Cardiac muscle cell (in vitro differentiated cells and primary cell): ENCODE measurements around the gene PCBD2. TPM values are rescaled to one million over a fixed set of nuclear protein-coding genes. Genes with fewer than 3 reads are reported as not detected.

Source experiments
- DNase-seq, 2 donors: peaks; one replicate each; pipeline versions ENCODE4 v3.0.0 to v3.0.0-alpha.2; 2010 to 2017; ENCODE audit warnings: low read depth in 1 of 2, low spot score in 1 of 2
- H3K27ac ChIP-seq: fragments of 200-600 bp; sonication (generic); 2 replicates; pipeline ENCODE4 v1.5.1; 2016
- H3K27me3 ChIP-seq: fragments of 200-600 bp; sonication (generic); 2 replicates; pipeline ENCODE4 v1.6.0; 2016; ENCODE audit warnings: control low read depth
- H3K36me3 ChIP-seq: fragments of 200-600 bp; sonication (generic); 2 replicates; pipeline ENCODE4 v1.5.1; 2016; ENCODE audit warnings: control low read depth
- H3K4me1 ChIP-seq: fragments of 200-600 bp; sonication (generic); 2 replicates; pipeline ENCODE4 v1.8.1; 2017; ENCODE audit warnings: low read depth, mild to moderate bottlenecking, mixed run types
- H3K4me3 ChIP-seq: fragments of 200-600 bp; sonication (generic); 2 replicates; pipeline ENCODE4 v1.5.1; 2016; ENCODE audit warnings: mild to moderate bottlenecking
- H3K9me3 ChIP-seq: fragments of 200-600 bp; sonication (generic); 2 replicates; pipeline ENCODE4 v1.5.1; 2017; ENCODE audit warnings: low read depth, mild to moderate bottlenecking, control low read depth
- CTCF ChIP-seq: IDR thresholded peaks from 2 replicates; pipeline ENCODE4 v1.5.1; 2012; ENCODE audit warnings: low read depth, mild to moderate bottlenecking, low read length
- polyA plus RNA-seq: library from polyadenylated mRNA; unstranded; fragments of >200 nt; fragmentation: Nextera tagmentation; extraction: Ambion mirVana; gene quantifications from 2 replicates; pipeline ENCODE4 v1.2.1, GENCODE V29; 2016
- total RNA-seq: library from RNA; depleted of rRNA; stranded (reverse); fragments of >200 nt; gene quantifications from 2 replicates; pipeline ENCODE4 v1.2.3, GENCODE V29; 2016

The PCBD2 gene
- total and polyA plus RNA-seq, 2 experiments from 2014 or later, result 9.8 to 15.3 TPM

- Histone ChIP-seq H3K27me3 (peaks cover 8% of the 10 kb centered on the region), H3K36me3 (no peaks in the 10 kb centered on the region), H3K4me3 (no peak overlapping the region), H3K4me1 (no peaks in the 10 kb centered on the region), H3K9me3 (no peaks in the 10 kb centered on the region), H3K27ac (no peak overlapping the region)
- TF ChIP-seq CTCF, result no peak
- peak in 1 of 2 donors; percentile 23 for DNase-seq
These were observed 16.1 kb downstream of the PCBD2 start for GRCh38 chr5:134920848-134921575.

GRCh38 chr5:134932508-134932907 is 27.6 kb downstream of the PCBD2 start:
- no peaks in the 10 kb centered on the region for H3K27me3 ChIP-seq
- no peaks in the 10 kb centered on the region for H3K9me3 ChIP-seq
- H3K27ac ChIP-seq, result no peak overlapping the region
- H3K4me1 ChIP-seq, result no peaks in the 10 kb centered on the region
- H3K4me3 ChIP-seq, result no peak overlapping the region
- H3K36me3 ChIP-seq, result no peaks in the 10 kb centered on the region
- no peak for DNase-seq
- TF ChIP-seq CTCF, result no peak

- DNase-seq, result no peak
- Histone ChIP-seq H3K27ac (no peak overlapping the region), H3K9me3 (no peaks in the 10 kb centered on the region), H3K4me3 (no peak overlapping the region), H3K36me3 (no peaks in the 10 kb centered on the region), H3K4me1 (no peaks in the 10 kb centered on the region), H3K27me3 (no peaks in the 10 kb centered on the region)
- no peak for TF ChIP-seq CTCF
These were observed 29.3 kb downstream of the PCBD2 start for GRCh38 chr5:134934202-134934601.

- no peak overlapping the region for H3K27ac ChIP-seq
- no peaks in the 10 kb centered on the region for H3K36me3 ChIP-seq
- H3K4me3 ChIP-seq, result no peak overlapping the region
- H3K4me1 ChIP-seq, result no peaks in the 10 kb centered on the region
- no peak for DNase-seq
- H3K9me3 ChIP-seq, result no peaks in the 10 kb centered on the region
- TF ChIP-seq CTCF, result no peak
- no peaks in the 10 kb centered on the region for H3K27me3 ChIP-seq
These were observed 31.0 kb downstream of the PCBD2 start for GRCh38 chr5:134935711-134936602.

GRCh38 chr5:134937526-134937925 is 32.6 kb downstream of the PCBD2 start:
- Histone ChIP-seq H3K4me1 (no peaks in the 10 kb centered on the region), H3K27me3 (no peaks in the 10 kb centered on the region), H3K36me3 (no peaks in the 10 kb centered on the region), H3K4me3 (no peak overlapping the region), H3K9me3 (no peaks in the 10 kb centered on the region), H3K27ac (no peak overlapping the region)
- TF ChIP-seq CTCF, result no peak
- DNase-seq, result no peak
